Medulla oblongata (tissue), 1 donor: ENCODE measurements around the gene PHRF1.

ENCODE experiments used
- DNase-seq: peaks from one replicate; pipeline ENCODE4 v3.0.0-alpha.2; 2015; ENCODE audit errors: extremely low spot score

The PHRF1 gene

GRCh38 chr11:537622-538430 lies 38.4 kb upstream of the PHRF1 start:
- DNase-seq = no peak

GRCh38 chr11:538431-539051 lies 37.7 kb upstream of the PHRF1 start:
- no peak for DNase-seq

GRCh38 chr11:539971-540481 lies 36.2 kb upstream of the PHRF1 start:
- no peak for DNase-seq

GRCh38 chr11:540583-541432 lies 35.5 kb upstream of the PHRF1 start:
- no peak for DNase-seq

- no peak for DNase-seq
These were observed 34.8 kb upstream of the PHRF1 start for GRCh38 chr11:541433-541885.

- no peak for DNase-seq
These were observed 31.5 kb upstream of the PHRF1 start for GRCh38 chr11:544817-545166.

- DNase-seq = no peak
These were observed 31.1 kb upstream of the PHRF1 start for GRCh38 chr11:545171-545570.

GRCh38 chr11:548700-549603 lies 27.3 kb upstream of the PHRF1 start:
- DNase-seq = no peak

GRCh38 chr11:550021-550745 lies 26.1 kb upstream of the PHRF1 start:
- DNase-seq = no peak

- no peak for DNase-seq
These were observed 25.6 kb upstream of the PHRF1 start for GRCh38 chr11:550746-551085.

- no peak for DNase-seq
These were observed 25.1 kb upstream of the PHRF1 start for GRCh38 chr11:551131-551530.

GRCh38 chr11:551596-551995 lies 24.7 kb upstream of the PHRF1 start:
- no peak for DNase-seq

- no peak for DNase-seq
These were observed 22.9 kb upstream of the PHRF1 start for GRCh38 chr11:553083-553987.

- DNase-seq = no peak
These were observed 22.3 kb upstream of the PHRF1 start for GRCh38 chr11:553988-554340.

- peak; percentile 36 for DNase-seq
These were observed 21.6 kb upstream of the PHRF1 start for GRCh38 chr11:554428-555226.

GRCh38 chr11:555227-555779 lies 21.0 kb upstream of the PHRF1 start:
- no peak for DNase-seq

- no peak for DNase-seq
These were observed 20.2 kb upstream of the PHRF1 start for GRCh38 chr11:555780-556661.
